HepG2 (cell line): ENCODE data around the gene TRPC4. TPM values are rescaled to one million over a fixed set of nuclear protein-coding genes. Genes with fewer than 3 reads are reported as not detected.

Experiments
- ATAC-seq: fragments of 200-7000 bp; cut with Tn5 transposase; 3 replicates; pipeline ENCODE4 v1.9.1; 2020; ENCODE audit warnings: mild to moderate bottlenecking, moderate library complexity
- BruUV-seq: library from RNA; stranded (reverse); fragments of 400-500 nt; replicated peaks from 2 replicates; lab custom pipeline; 2021; lab: Mats Ljungman, UMichigan
- CTCF ChIA-PET: fragments of 300-600 bp; formaldehyde crosslinking; extraction: SDS; loops from one replicate; lab custom pipeline; 2021; ENCODE audit warnings: low total read pairs, inconsistent platforms, low intra/inter-chr PET ratio; lab: Yijun Ruan, JAX
- POLR2A ChIA-PET: fragments of 350-600 bp; sonication (Branson Sonifier 250); formaldehyde crosslinking; loops from one replicate; lab custom pipeline; 2020; ENCODE audit warnings: antibody characterized with exemption, inconsistent platforms; lab: Yijun Ruan, JAX
- DNase-seq: peaks from one replicate; pipeline ENCODE4 v3.0.0-alpha.2; 2015; ENCODE audit warnings: low spot score
- FAIRE-seq: peaks from 3 replicates; lab custom pipeline; 2011; peaks lifted over from hg19 to GRCh38; lab: Jason Lieb, UNC
- H2AFZ ChIP-seq: one replicate; pipeline ENCODE4 v1.6.1; 2011; ENCODE audit warnings: low read length, inconsistent platforms
- H3K27ac ChIP-seq: fragments of 300-600 bp; 3 replicates; pipeline ENCODE4 v1.8.0; 2011; ENCODE audit warnings: mixed run types, mild to moderate bottlenecking, mixed read lengths, low read length, inconsistent platforms; ENCODE audit not compliant: insufficient read depth; ENCODE audit errors: extremely low read length
- H3K27me3 ChIP-seq, 2 experiments: fragments of 200-600 bp in 1 of 2; 2 replicates in 1 of 2; 3 replicates in 1 of 2; pipeline versions ENCODE4 v1.6.0 to v1.8.0; 2011; ENCODE audit warnings: low read length in 2 of 2, mild to moderate bottlenecking in 2 of 2, moderate library complexity in 2 of 2, inconsistent platforms in 1 of 2; ENCODE audit not compliant: insufficient read depth in 2 of 2, control insufficient read depth in 1 of 2
- H3K36me3 ChIP-seq, 2 experiments: fragments of 200-600 bp in 1 of 2; replicated peaks in 1 of 2; 2 replicates in 1 of 2; 3 replicates in 1 of 2; pipeline versions ENCODE4 v1.5.1 to v1.8.0; 2011; ENCODE audit warnings: low read length in 2 of 2, inconsistent platforms in 1 of 2; ENCODE audit not compliant: insufficient read depth in 2 of 2, control insufficient read depth in 1 of 2
- H3K4me1 ChIP-seq: 2 replicates; pipeline ENCODE4 v1.5.1; 2012; ENCODE audit warnings: low read length, inconsistent platforms; ENCODE audit not compliant: insufficient read depth
- H3K4me2 ChIP-seq: 2 replicates; pipeline ENCODE4 v1.6.0; 2011; ENCODE audit warnings: low read depth, low read length, inconsistent platforms
- H3K4me3 ChIP-seq, 3 experiments: fragments of 200-600 bp in 1 of 3; sonication (generic), shearing (Covaris generic) in 1 of 3; replicated peaks in 1 of 3; 2 replicates each; pipeline ENCODE4 v1.5.1; 2011 to 2016; ENCODE audit warnings: low read length in 3 of 3, inconsistent platforms in 2 of 3, low read depth in 2 of 3, mild to moderate bottlenecking in 2 of 3, control low read depth in 1 of 3, mixed read lengths in 1 of 3; ENCODE audit not compliant: insufficient read depth in 1 of 3
- H3K79me2 ChIP-seq: one replicate; pipeline ENCODE4 v1.6.1; 2011; ENCODE audit warnings: low read length, inconsistent platforms; ENCODE audit not compliant: insufficient read depth
- H3K9ac ChIP-seq: 2 replicates; pipeline ENCODE4 v1.6.0; 2011; ENCODE audit warnings: mild to moderate bottlenecking, low read depth, low read length, inconsistent platforms; ENCODE audit not compliant: insufficient read depth
- H3K9me3 ChIP-seq: 2 replicates; pipeline ENCODE4 v1.5.1; 2012; ENCODE audit warnings: mild to moderate bottlenecking, low read length
- H4K20me1 ChIP-seq: 2 replicates; pipeline ENCODE4 v1.6.0; 2011; ENCODE audit warnings: inconsistent platforms, mild to moderate bottlenecking, low read length, moderate library complexity; ENCODE audit not compliant: insufficient read depth
- IRF1 ChIP-seq: sonication (generic); formaldehyde crosslinking; IDR thresholded peaks from 2 replicates; pipeline ENCODE4 v1.4.0; 2020; ENCODE audit warnings: low read depth, mild to moderate bottlenecking, missing genetic modification reagents
- MIER3 ChIP-seq: IDR thresholded peaks from 2 replicates; pipeline ENCODE4 v1.6.1; 2016; ENCODE audit warnings: missing compliant biosample characterization, borderline replicate concordance
- PBX3 ChIP-seq: sonication (generic); formaldehyde crosslinking; IDR thresholded peaks from 2 replicates; pipeline ENCODE4 v1.8.1; 2023; ENCODE audit warnings: missing genetic modification reagents, inconsistent platforms, borderline replicate concordance
- ZFP36L1 ChIP-seq: sonication (generic); formaldehyde crosslinking; IDR thresholded peaks from 2 replicates; pipeline ENCODE4 v1.8.0; 2022; ENCODE audit warnings: mild to moderate bottlenecking, missing genetic modification reagents, moderate library complexity
- ZNF275 ChIP-seq: sonication (generic); formaldehyde crosslinking; IDR thresholded peaks from 2 replicates; pipeline ENCODE4 v1.8.0; 2022; ENCODE audit warnings: missing genetic modification reagents, mild to moderate bottlenecking, inconsistent platforms, borderline replicate concordance
- ZNF670 ChIP-seq: sonication (generic); formaldehyde crosslinking; IDR thresholded peaks from 2 replicates; pipeline ENCODE4 v1.8.0; 2022; ENCODE audit warnings: mild to moderate bottlenecking, missing genetic modification reagents, borderline replicate concordance
- ZNF737 ChIP-seq: sonication (generic); formaldehyde crosslinking; IDR thresholded peaks from 2 replicates; pipeline ENCODE4 v1.5.0; 2020; ENCODE audit warnings: missing genetic modification reagents, mild to moderate bottlenecking, borderline replicate concordance
- ZZZ3 ChIP-seq: sonication (generic); formaldehyde crosslinking; IDR thresholded peaks from 2 replicates; pipeline ENCODE4 v1.4.0; 2020; ENCODE audit warnings: missing genetic modification reagents, mild to moderate bottlenecking, borderline replicate concordance
- WGBS: methylation state at CpG from one replicate; pipeline ENCODE4 v1.1.6; 2017; ENCODE audit warnings: low lambda C conversion rate; 5-methylcytosine and 5-hydroxymethylcytosine counted together
- in situ Hi-C: cut with HindIII; loops from 2 replicates; pipeline ENCODE4 v1.10.0; 2017; ENCODE audit warnings: low pct_unique_long_range_greater_than_20kb; ENCODE audit not compliant: extremely low pct_ligation_motif_present
- intact Hi-C: fragments of 100-400 bp; cut with micrococcal nuclease; formaldehyde crosslinking; loops from one replicate; pipeline ENCODE4 v1.10.0; 2022; ENCODE audit not compliant: unreplicated experiment
- polyA plus RNA-seq, 8 experiments: library from polyadenylated mRNA; depleted of rRNA in 3 of 8; stranded (reverse) in 7 of 8; unstranded in 1 of 8; fragments of >200 nt; fragmentation: Illumina TruSeq in 4 of 8; extraction: Trizol in 4 of 8; gene quantifications; 2 replicates each; pipeline versions ENCODE4 v1.2.1 to v1.2.3, GENCODE V29; 2011 to 2016; ENCODE audit warnings: low read depth in 4 of 8, missing spikeins in 1 of 8, mixed read lengths in 1 of 8; ENCODE audit not compliant: insufficient read depth in 1 of 8
- total RNA-seq, 5 experiments: library from RNA; depleted of rRNA; stranded (reverse); fragments of >200 nt; fragmentation: Illumina TruSeq; extraction: Trizol; gene quantifications; 2 replicates each; pipeline ENCODE4 v1.2.3, GENCODE V29; 2016; ENCODE audit warnings: low read depth in 1 of 5
- TF ChIP-seq, protein P1 (sequence below): sonication (generic); formaldehyde crosslinking; IDR thresholded peaks from 2 replicates; pipeline ENCODE4 v1.4.0; 2020; ENCODE audit warnings: missing genetic modification reagents

The TRPC4 gene
- total and polyA plus RNA-seq, 2 of the 13 experiments (the other 11 are each of a cell fraction or from before 2014, with no cell fraction given), result not detected

GRCh38 chr13:37657134-37657533 lies 212.4 kb downstream of the TRPC4 start:
- Histone ChIP-seq H3K27ac (no peak overlapping the region), H3K36me3 (no peaks in the 10 kb centered on the region)
- no peak for ATAC-seq
- TF ChIP-seq MIER3 (CRISPR knock-in tag) (no peak), PBX3 (no peak), ZNF275 (no peak)
- TF ChIP-seq, all 625 proteins: peak for 0
- in situ Hi-C loops, result no loop called here
- H3K4me3 ChIP-seq, result no peak overlapping the region
- BruUV-seq, result no TSS peak
- H3K9me3 ChIP-seq, result no peaks in the 10 kb centered on the region
- H3K4me2 ChIP-seq, result no peak overlapping the region
- no peaks in the 10 kb centered on the region for H4K20me1 ChIP-seq
- CTCF ChIA-PET, result no interaction called here
- 1% methylated on average over 2 of the region's 2 CpGs for WGBS
- H3K27me3 ChIP-seq, result no peaks in the 10 kb centered on the region
- POLR2A ChIA-PET, result no interaction called here
- H3K4me1 ChIP-seq, result no peaks in the 10 kb centered on the region
- intact Hi-C loops, result no loop called here
- no peak overlapping the region for H3K9ac ChIP-seq
- no peak for DNase-seq
- no peaks in the 10 kb centered on the region for H3K79me2 ChIP-seq
- no peak for FAIRE-seq
- H2AFZ ChIP-seq, result no peak overlapping the region

DNA sequence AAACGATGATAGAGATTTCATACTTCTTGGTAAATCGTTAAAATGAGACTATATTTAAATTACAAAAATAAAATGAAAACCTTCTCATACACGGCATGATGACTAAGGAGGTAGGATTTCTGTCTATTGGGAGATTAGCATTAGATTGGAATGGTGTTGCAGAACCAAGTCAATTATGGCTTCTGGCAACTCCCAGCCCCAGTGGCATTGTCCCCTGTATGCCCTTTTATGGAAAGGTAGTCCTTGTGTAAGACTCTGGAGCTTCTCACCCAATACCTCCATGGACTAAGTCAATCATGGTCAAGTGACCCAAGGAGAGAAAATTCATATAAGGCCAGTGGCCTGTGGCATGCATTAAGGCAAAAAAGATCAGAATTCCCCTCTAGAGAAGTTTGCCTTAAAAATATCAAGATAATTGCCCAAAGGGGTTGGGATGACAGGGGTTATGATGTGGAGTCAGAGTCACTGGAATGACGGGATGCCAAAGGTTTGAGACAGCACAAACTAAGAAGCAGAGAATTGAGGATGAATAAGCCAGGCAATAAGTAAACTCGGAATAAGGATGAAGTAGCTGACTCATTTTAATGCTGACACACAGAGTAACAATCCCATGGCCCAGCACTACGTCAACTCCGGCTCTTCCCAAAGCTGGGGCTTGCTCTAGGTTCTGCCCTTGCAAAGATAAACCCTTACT lies 213.2 kb downstream of the TRPC4 start:
- ChIA-PET POLR2A (no interaction called here), CTCF (no interaction called here)
- FAIRE-seq, result no peak
- intact Hi-C loops, result no loop called here
- Histone ChIP-seq H3K4me1 (no peaks in the 10 kb centered on the region), H3K9ac (no peak overlapping the region), H4K20me1 (no peaks in the 10 kb centered on the region), H3K4me2 (no peak overlapping the region), H3K36me3 (no peaks in the 10 kb centered on the region), H3K27ac (no peak overlapping the region), H2AFZ (no peak overlapping the region), H3K4me3 (no peak overlapping the region), H3K9me3 (no peaks in the 10 kb centered on the region), H3K27me3 (no peaks in the 10 kb centered on the region), H3K79me2 (no peaks in the 10 kb centered on the region)
- BruUV-seq, result no TSS peak
- in situ Hi-C loops, result no loop called here
- no peak for ATAC-seq
- whole genome bisulfite sequencing, result 1% methylated on average over 7 of the region's 7 CpGs
- DNase-seq, result no peak
- TF ChIP-seq ZZZ3 (CRISPR knock-in tag) (no peak), ZFP36L1 (CRISPR knock-in tag) (no peak), ZNF670 (CRISPR knock-in tag) (no peak), IRF1 (CRISPR knock-in tag) (no peak), ZNF737 (CRISPR knock-in tag) (no peak)
- TF ChIP-seq, protein P1, sequence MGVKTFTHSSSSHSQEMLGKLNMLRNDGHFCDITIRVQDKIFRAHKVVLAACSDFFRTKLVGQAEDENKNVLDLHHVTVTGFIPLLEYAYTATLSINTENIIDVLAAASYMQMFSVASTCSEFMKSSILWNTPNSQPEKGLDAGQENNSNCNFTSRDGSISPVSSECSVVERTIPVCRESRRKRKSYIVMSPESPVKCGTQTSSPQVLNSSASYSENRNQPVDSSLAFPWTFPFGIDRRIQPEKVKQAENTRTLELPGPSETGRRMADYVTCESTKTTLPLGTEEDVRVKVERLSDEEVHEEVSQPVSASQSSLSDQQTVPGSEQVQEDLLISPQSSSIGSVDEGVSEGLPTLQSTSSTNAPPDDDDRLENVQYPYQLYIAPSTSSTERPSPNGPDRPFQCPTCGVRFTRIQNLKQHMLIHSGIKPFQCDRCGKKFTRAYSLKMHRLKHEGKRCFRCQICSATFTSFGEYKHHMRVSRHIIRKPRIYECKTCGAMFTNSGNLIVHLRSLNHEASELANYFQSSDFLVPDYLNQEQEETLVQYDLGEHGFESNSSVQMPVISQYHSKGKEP, result no peak
